HG02938 (cell line): ENCODE measurements around the gene AFDN.

Experiments
- ATAC-seq: cut with Tn5 transposase; IDR thresholded peaks from one replicate; pipeline ENCODE4 v1.9.1; 2021; ENCODE audit warnings: mild to moderate bottlenecking, moderate library complexity; ENCODE audit not compliant: unreplicated experiment

Gene AFDN

GRCh38 chr6:167944130-167944529 is 117.4 kb downstream of the AFDN start:
- ATAC-seq, result no peak

GRCh38 chr6:167946007-167946406 is 119.3 kb downstream of the AFDN start:
- no peak for ATAC-seq

- no peak for ATAC-seq
Measured at GRCh38 chr6:167946604-167947003, 119.9 kb downstream of the AFDN start.

- ATAC-seq, result no peak
Measured at GRCh38 chr6:167947716-167948115, 121.0 kb downstream of the AFDN start.

- no peak for ATAC-seq
Measured at GRCh38 chr6:167948716-167949115, 122.0 kb downstream of the AFDN start.

- no peak for ATAC-seq
Measured at GRCh38 chr6:167949121-167949684, 122.5 kb downstream of the AFDN start.

- no peak for ATAC-seq
Measured at GRCh38 chr6:167951781-167952511, 125.2 kb downstream of the AFDN start.

GRCh38 chr6:167952512-167952859 is 125.8 kb downstream of the AFDN start:
- no peak for ATAC-seq

- no peak for ATAC-seq
Measured at GRCh38 chr6:167953551-167953950, 126.8 kb downstream of the AFDN start.

GRCh38 chr6:167954151-167954550 is 127.4 kb downstream of the AFDN start:
- no peak for ATAC-seq

- no peak for ATAC-seq
Measured at GRCh38 chr6:167956491-167956890, 129.8 kb downstream of the AFDN start.

GRCh38 chr6:167956983-167957492 is 130.3 kb downstream of the AFDN start:
- ATAC-seq, result no peak

- no peak for ATAC-seq
Measured at GRCh38 chr6:167957626-167958025, 130.9 kb downstream of the AFDN start.

GRCh38 chr6:167960579-167960978 is 133.9 kb downstream of the AFDN start:
- no peak for ATAC-seq

GRCh38 chr6:167962711-167963110 is 136.0 kb downstream of the AFDN start:
- ATAC-seq, result no peak

- ATAC-seq, result no peak
Measured at GRCh38 chr6:167963589-167964057, 136.9 kb downstream of the AFDN start.

GRCh38 chr6:167965592-167966539 is 139.2 kb downstream of the AFDN start:
- ATAC-seq, result no peak

GRCh38 chr6:167966540-167966905 is 139.8 kb downstream of the AFDN start:
- ATAC-seq, result no peak

- ATAC-seq, result no peak
Measured at GRCh38 chr6:167968091-167968490, 141.4 kb downstream of the AFDN start.

- ATAC-seq, result no peak
Measured at GRCh38 chr6:167970230-167970629, 143.5 kb downstream of the AFDN start.

- no peak for ATAC-seq
Measured at GRCh38 chr6:167972193-167972592, 145.5 kb downstream of the AFDN start.
